H1 (cell line): ENCODE data around the gene PTGDR2. TPM values are rescaled to one million over a fixed set of nuclear protein-coding genes. Genes with fewer than 3 reads are reported as not detected.

Experiments used
- CTCF ChIA-PET: fragments of 300-600 bp; sonication (Branson Sonifier 250); formaldehyde crosslinking; loops from one replicate; lab custom pipeline; 2021; ENCODE audit not compliant: partially characterized antibody; lab: Charles Lee
- POLR2A ChIA-PET: fragments of 300-600 bp; sonication (Branson Sonifier 250); formaldehyde crosslinking; loops from one replicate; lab custom pipeline; 2021; ENCODE audit warnings: inconsistent platforms; ENCODE audit not compliant: partially characterized antibody; lab: Charles Lee
- DNase-seq, 2 experiments: peaks; one replicate each; pipeline versions ENCODE4 v3.0.0 to v3.0.0-alpha.2; 2010 to 2022; ENCODE audit warnings: low spot score in 2 of 2, low read depth in 1 of 2, mixed read lengths in 1 of 2
- FAIRE-seq: peaks from 2 replicates; lab custom pipeline; 2011; peaks lifted over from hg19 to GRCh38; lab: Jason Lieb, UNC
- H2AFZ ChIP-seq: 2 replicates; pipeline ENCODE4 v1.8.1; 2012; ENCODE audit warnings: low read length, inconsistent platforms
- H2AK5ac ChIP-seq: 2 replicates; pipeline ENCODE4 v1.6.1; 2013; ENCODE audit warnings: low read depth, low read length
- H2BK120ac ChIP-seq: replicated peaks from 2 replicates; pipeline ENCODE3; 2013; ENCODE audit warnings: low read depth, low read length, inconsistent platforms
- H2BK12ac ChIP-seq: 2 replicates; pipeline ENCODE4 v1.6.1; 2013; ENCODE audit warnings: low read depth, low read length
- H2BK15ac ChIP-seq: 2 replicates; pipeline ENCODE4 v1.6.1; 2013; ENCODE audit warnings: low read length
- H2BK20ac ChIP-seq: 2 replicates; pipeline ENCODE4 v1.6.1; 2013; ENCODE audit warnings: low read length
- H2BK5ac ChIP-seq: 2 replicates; pipeline ENCODE4 v1.6.1; 2013; ENCODE audit warnings: low read depth, low read length
- H3K14ac ChIP-seq: 2 replicates; pipeline ENCODE4 v1.6.1; 2013; ENCODE audit warnings: inconsistent platforms; ENCODE audit not compliant: insufficient read length
- H3K18ac ChIP-seq: 2 replicates; pipeline ENCODE4 v1.6.1; 2013; ENCODE audit warnings: low read length; ENCODE audit errors: extremely low read depth
- H3K23ac ChIP-seq: 2 replicates; pipeline ENCODE4 v1.6.1; 2013; ENCODE audit warnings: inconsistent platforms; ENCODE audit not compliant: insufficient read length
- H3K23me2 ChIP-seq: 2 replicates; pipeline ENCODE4 v1.6.1; 2013; ENCODE audit warnings: low read depth, low read length
- H3K27ac ChIP-seq: 2 replicates; pipeline ENCODE4 v1.6.1; 2011; ENCODE audit warnings: low read depth, low read length, inconsistent platforms
- H3K27me3 ChIP-seq, 4 experiments: replicated peaks in 1 of 4; 1 replicate in 1 of 4; 2 replicates in 3 of 4; pipeline versions ENCODE4 v1.6.1 to v1.8.1; 2011 to 2013; ENCODE audit warnings: low read length in 3 of 4, mild to moderate bottlenecking in 3 of 4, inconsistent platforms in 2 of 4, mixed read lengths in 2 of 4, moderate library complexity in 1 of 4; ENCODE audit not compliant: control insufficient read depth in 3 of 4, insufficient read depth in 3 of 4; ENCODE audit errors: extremely low read depth in 1 of 4
- H3K36me3 ChIP-seq, 4 experiments: 2 replicates each; pipeline versions ENCODE4 v1.6.1 to v1.8.1; 2011 to 2013; ENCODE audit warnings: mild to moderate bottlenecking in 4 of 4, low read length in 3 of 4, moderate library complexity in 2 of 4, control low read depth in 1 of 4, inconsistent platforms in 1 of 4; ENCODE audit not compliant: insufficient read depth in 4 of 4, control insufficient read depth in 2 of 4
- H3K4ac ChIP-seq: replicated peaks from 2 replicates; pipeline ENCODE3; 2013; ENCODE audit warnings: low read length, low read depth, mixed read lengths, inconsistent platforms; ENCODE audit not compliant: insufficient read length
- H3K4me1 ChIP-seq, 4 experiments: replicated peaks in 1 of 4; 1 replicate in 1 of 4; 2 replicates in 3 of 4; pipeline versions ENCODE4 v1.6.1 to v1.8.1; 2011 to 2013; ENCODE audit warnings: low read length in 3 of 4, inconsistent platforms in 2 of 4, mixed read lengths in 1 of 4; ENCODE audit not compliant: insufficient read depth in 4 of 4, control insufficient read depth in 3 of 4
- H3K4me2 ChIP-seq, 2 experiments: 2 replicates each; pipeline versions ENCODE4 v1.6.1 to v1.8.1; 2011 to 2013; ENCODE audit warnings: low read depth in 2 of 2, low read length in 2 of 2, control low read depth in 1 of 2, inconsistent platforms in 1 of 2, mild to moderate bottlenecking in 1 of 2; ENCODE audit not compliant: insufficient read depth in 1 of 2
- H3K4me3 ChIP-seq, 4 experiments: fragments of 200-600, 300-600 bp in 1 of 4; sonication (generic), shearing (Covaris generic), sonication (Bioruptor Twin) in 1 of 4; 2 replicates each; pipeline versions ENCODE4 v1.5.1 to v1.8.1; 2011 to 2016; ENCODE audit warnings: low read length in 4 of 4, low read depth in 3 of 4, control low read depth in 2 of 4, inconsistent platforms in 2 of 4, mild to moderate bottlenecking in 2 of 4, mixed read lengths in 1 of 4, moderate library complexity in 1 of 4; ENCODE audit not compliant: insufficient read depth in 2 of 4; ENCODE audit errors: extremely low read depth in 1 of 4
- H3K56ac ChIP-seq: replicated peaks from 2 replicates; pipeline ENCODE3; 2013; ENCODE audit warnings: low read depth, mild to moderate bottlenecking, mixed read lengths, low read length, inconsistent platforms; ENCODE audit not compliant: insufficient read length
- H3K79me1 ChIP-seq: 2 replicates; pipeline ENCODE4 v1.6.1; 2013; ENCODE audit warnings: low read depth, low read length, control low read depth
- H3K79me2 ChIP-seq, 2 experiments: 2 replicates each; pipeline versions ENCODE4 v1.6.1 to v1.8.1; 2012 to 2013; ENCODE audit warnings: low read length in 2 of 2, mild to moderate bottlenecking in 2 of 2, inconsistent platforms in 1 of 2; ENCODE audit not compliant: insufficient read depth in 2 of 2, control insufficient read depth in 1 of 2
- H3K9ac ChIP-seq, 4 experiments: replicated peaks in 1 of 4; 1 replicate in 1 of 4; 2 replicates in 3 of 4; pipeline versions ENCODE4 v1.6.1 to v1.8.1; 2011 to 2013; ENCODE audit warnings: low read depth in 3 of 4, low read length in 3 of 4, control low read depth in 2 of 4, mild to moderate bottlenecking in 2 of 4, moderate library complexity in 2 of 4, inconsistent platforms in 1 of 4; ENCODE audit errors: extremely low read depth in 1 of 4
- H3K9me3 ChIP-seq, 2 experiments: 2 replicates each; pipeline versions ENCODE4 v1.6.1 to v1.8.1; 2012 to 2013; ENCODE audit warnings: mild to moderate bottlenecking in 2 of 2, moderate library complexity in 2 of 2, control low read depth in 1 of 2, inconsistent platforms in 1 of 2, low read depth in 1 of 2, low read length in 1 of 2, mixed read lengths in 1 of 2; ENCODE audit not compliant: insufficient read depth in 2 of 2
- H4K20me1 ChIP-seq, 2 experiments: replicated peaks in 1 of 2; 2 replicates each; pipeline versions ENCODE3 to v1.8.1; 2011 to 2013; ENCODE audit warnings: inconsistent platforms in 2 of 2, low read length in 2 of 2, mild to moderate bottlenecking in 1 of 2; ENCODE audit not compliant: insufficient read depth in 2 of 2, control insufficient read depth in 1 of 2
- H4K5ac ChIP-seq: 2 replicates; pipeline ENCODE4 v1.6.1; 2013; ENCODE audit warnings: low read length, low read depth, mixed read lengths, inconsistent platforms; ENCODE audit not compliant: insufficient read length
- H4K8ac ChIP-seq: 2 replicates; pipeline ENCODE4 v1.8.0; 2013; ENCODE audit warnings: mild to moderate bottlenecking, moderate library complexity, low read length, inconsistent platforms; ENCODE audit not compliant: insufficient read depth; ENCODE audit errors: extremely low read depth
- H4K91ac ChIP-seq: replicated peaks from 2 replicates; pipeline ENCODE3; 2013; ENCODE audit warnings: low read length, mixed read lengths, inconsistent platforms; ENCODE audit not compliant: insufficient read length
- HDAC2 ChIP-seq, 2 experiments: fragments of 300-600 bp in 1 of 2; sonication (generic) in 1 of 2; IDR thresholded peaks; 2 replicates each; pipeline ENCODE4 v1.6.1; 2011 to 2012; ENCODE audit warnings: low read depth in 2 of 2, low read length in 2 of 2, mild to moderate bottlenecking in 2 of 2, moderate library complexity in 2 of 2, borderline replicate concordance in 1 of 2, inconsistent platforms in 1 of 2
- KDM1A ChIP-seq: fragments of 200-600, 300-600 bp; sonication (generic); IDR thresholded peaks from 2 replicates; pipeline ENCODE4 v1.7.1; 2016; ENCODE audit warnings: mild to moderate bottlenecking, low read length, borderline replicate concordance
- KDM5A ChIP-seq: fragments of 200-600 bp; IDR thresholded peaks from 2 replicates; pipeline ENCODE4 v1.7.1; 2012; ENCODE audit warnings: mild to moderate bottlenecking, low read length, inconsistent platforms, mixed read lengths
- POLR2A ChIP-seq, 2 experiments: IDR thresholded peaks; 1 replicate in 1 of 2; 2 replicates in 1 of 2; pipeline ENCODE4 v1.6.1; 2011; ENCODE audit warnings: low read depth in 2 of 2, low read length in 2 of 2, mild to moderate bottlenecking in 2 of 2; ENCODE audit errors: control extremely low read depth in 1 of 2
- RBBP5 ChIP-seq: IDR thresholded peaks from 2 replicates; pipeline ENCODE4 v1.7.1; 2012; ENCODE audit warnings: low read depth, mild to moderate bottlenecking, inconsistent platforms, low read length, moderate library complexity, borderline replicate concordance
- SP4 ChIP-seq: IDR thresholded peaks from 2 replicates; pipeline ENCODE4 v1.6.1; 2012; ENCODE audit warnings: low read length, inconsistent platforms
- YY1 ChIP-seq: IDR thresholded peaks from 2 replicates; pipeline ENCODE4 v1.6.1; 2011; ENCODE audit warnings: low read depth, mild to moderate bottlenecking, low read length
- WGBS, 2 experiments: shearing (Covaris generic) in 1 of 2; methylation state at CpG; one replicate each; pipeline versions ENCODE4 v1.1.6 to v1.1.7; 2013 to 2015; ENCODE audit warnings: low lambda C conversion rate in 2 of 2, mixed read lengths in 2 of 2, inconsistent platforms in 1 of 2, low coverage in 1 of 2, missing lambda C conversion rate in 1 of 2; ENCODE audit not compliant: insufficient replicate concordance in 2 of 2, insufficient coverage in 1 of 2, insufficient read length in 1 of 2; ENCODE audit errors: extremely low coverage in 1 of 2, missing lambda C conversion rate in 1 of 2; 5-methylcytosine and 5-hydroxymethylcytosine counted together
- polyA plus RNA-seq, 7 experiments: library from polyadenylated mRNA; depleted of rRNA in 3 of 7; stranded (reverse) in 5 of 7; unstranded in 2 of 7; fragments of >200 nt in 5 of 7; fragments of 200-250 nt in 2 of 7; gene quantifications; 1 replicate in 5 of 7; 2 replicates in 1 of 7; 4 replicates in 1 of 7; pipeline versions ENCODE4 v1.2.1 to v1.2.3, GENCODE V29; 2011 to 2013; ENCODE audit warnings: missing spikeins in 2 of 7, mixed read lengths in 2 of 7
- total RNA-seq: library from RNA; stranded (reverse); fragmentation: NEBNext Ultra II Directional; extraction: Animal tissue kit (Norgen Biotek cat#: 25700); gene quantifications from 2 replicates; pipeline ENCODE4 v1.2.1, GENCODE V29; 2021
- TF ChIP-seq, protein P1 (sequence below), 3 experiments: IDR thresholded peaks; 1 replicate in 2 of 3; 2 replicates in 1 of 3; pipeline versions ENCODE4 v1.5.1 to v1.6.1; 2011; ENCODE audit warnings: low read length in 3 of 3, mild to moderate bottlenecking in 3 of 3, inconsistent platforms in 2 of 3, low read depth in 1 of 3, moderate library complexity in 1 of 3; ENCODE audit not compliant: insufficient read depth in 1 of 3; ENCODE audit errors: control extremely low read depth in 1 of 3

Gene PTGDR2
- total and polyA plus RNA-seq, 2 of the 8 experiments (the other 6 are each of a cell fraction or from before 2014, with no cell fraction given): 0.20 TPM; not detected in 1

DNA sequence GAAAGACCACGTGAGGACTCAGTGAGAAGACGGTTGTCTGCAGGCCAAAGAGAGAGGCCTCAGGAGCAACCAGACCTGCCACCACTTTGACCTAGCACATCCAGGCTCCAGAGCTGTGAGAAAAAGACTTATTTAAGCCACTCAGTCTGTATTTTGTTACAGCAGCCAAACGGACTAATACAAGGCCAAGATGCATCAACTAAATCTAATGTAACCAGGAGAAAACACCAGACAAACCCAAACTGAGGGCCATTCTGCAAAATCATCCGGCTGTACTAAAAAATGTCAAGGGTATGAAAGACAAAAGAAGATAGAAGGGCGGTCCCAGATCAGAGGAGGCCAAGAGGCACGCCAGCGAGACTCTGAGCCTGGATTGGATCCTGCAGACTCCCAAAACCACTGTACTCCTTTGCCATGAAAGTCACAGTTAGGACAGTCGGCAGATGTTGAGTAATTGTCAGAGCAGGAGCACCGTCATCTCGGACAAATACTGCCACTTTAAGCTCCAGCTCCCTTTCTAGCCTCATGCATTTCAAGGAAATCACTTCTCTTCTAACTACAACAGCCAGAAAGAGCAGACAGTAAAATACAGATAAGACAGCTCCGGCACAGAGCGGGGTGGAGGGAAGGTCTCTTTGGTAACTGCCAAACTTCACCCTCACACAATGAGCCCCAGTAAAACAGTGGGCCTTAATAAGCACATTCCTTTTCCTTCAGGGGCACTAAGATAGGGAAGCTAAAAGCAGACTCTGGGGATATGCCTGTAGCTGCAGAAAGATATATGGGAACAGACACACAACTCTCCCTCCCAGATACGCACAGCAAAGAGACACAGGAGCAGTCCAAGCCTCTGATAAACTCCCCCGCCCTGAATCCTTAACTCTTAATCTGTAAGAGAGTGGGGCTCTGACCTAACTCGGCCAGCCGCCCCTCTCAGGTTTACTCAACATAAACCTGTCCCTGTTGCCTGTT is 8.1 kb upstream of the PTGDR2 start:
- WGBS, 2 experiments: 85% methylated on average over 16 of the region's 16 CpGs; no CpG with 5 or more reads in 1 of the 2 experiments
- Histone ChIP-seq H3K27ac (no peak overlapping the region), H2BK15ac (no peak overlapping the region), H4K20me1 (no peaks in the 10 kb centered on the region), H2BK120ac (no peak overlapping the region), H4K8ac (no peak overlapping the region), H3K79me1 (no peaks in the 10 kb centered on the region), H3K4ac (no peak overlapping the region), H3K14ac (no peak overlapping the region), H3K27me3 (no peaks in the 10 kb centered on the region), H3K56ac (no peak overlapping the region), H4K5ac (no peak overlapping the region), H3K23ac (no peak overlapping the region), H2AFZ (no peak overlapping the region), H3K4me1 (no peaks in the 10 kb centered on the region), H3K9me3 (no peaks in the 10 kb centered on the region), H3K23me2 (no peaks in the 10 kb centered on the region), H2BK12ac (no peak overlapping the region), H4K91ac (no peak overlapping the region), H2BK5ac (no peak overlapping the region), H3K36me3 (no peaks in the 10 kb centered on the region), H3K4me3 (no peak overlapping the region), H2BK20ac (no peak overlapping the region), H3K18ac (no peak overlapping the region), H3K79me2 (no peaks in the 10 kb centered on the region), H3K4me2 (no peak overlapping the region), H3K9ac (no peak overlapping the region), H2AK5ac (no peak overlapping the region)
- no peak for DNase-seq
- TF ChIP-seq RBBP5 (no peak), YY1 (no peak), KDM5A (no peak), KDM1A (no peak), HDAC2 (IDR thresholded peaks at IDR 0.05; ENCODE audit: borderline replicate concordance in 1 of 2, low read depth in 2 of 2, low read length in 2 of 2) (no peak), POLR2A (IDR thresholded peaks at IDR 0.05; ENCODE audit: control extremely low read depth in 1 of 2, low read depth in 2 of 2, low read length in 2 of 2) (no peak), SP4 (no peak)
- TF ChIP-seq, protein P1, sequence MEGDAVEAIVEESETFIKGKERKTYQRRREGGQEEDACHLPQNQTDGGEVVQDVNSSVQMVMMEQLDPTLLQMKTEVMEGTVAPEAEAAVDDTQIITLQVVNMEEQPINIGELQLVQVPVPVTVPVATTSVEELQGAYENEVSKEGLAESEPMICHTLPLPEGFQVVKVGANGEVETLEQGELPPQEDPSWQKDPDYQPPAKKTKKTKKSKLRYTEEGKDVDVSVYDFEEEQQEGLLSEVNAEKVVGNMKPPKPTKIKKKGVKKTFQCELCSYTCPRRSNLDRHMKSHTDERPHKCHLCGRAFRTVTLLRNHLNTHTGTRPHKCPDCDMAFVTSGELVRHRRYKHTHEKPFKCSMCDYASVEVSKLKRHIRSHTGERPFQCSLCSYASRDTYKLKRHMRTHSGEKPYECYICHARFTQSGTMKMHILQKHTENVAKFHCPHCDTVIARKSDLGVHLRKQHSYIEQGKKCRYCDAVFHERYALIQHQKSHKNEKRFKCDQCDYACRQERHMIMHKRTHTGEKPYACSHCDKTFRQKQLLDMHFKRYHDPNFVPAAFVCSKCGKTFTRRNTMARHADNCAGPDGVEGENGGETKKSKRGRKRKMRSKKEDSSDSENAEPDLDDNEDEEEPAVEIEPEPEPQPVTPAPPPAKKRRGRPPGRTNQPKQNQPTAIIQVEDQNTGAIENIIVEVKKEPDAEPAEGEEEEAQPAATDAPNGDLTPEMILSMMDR (IDR thresholded peaks at IDR 0.05; ENCODE audit: control extremely low read depth in 1 of 3, insufficient read depth in 1 of 3, low read depth in 1 of 3, low read length in 3 of 3): no peak
- ChIA-PET POLR2A (no interaction called here), CTCF (interaction anchor here (0.5 to 6.5 kb wide), 5 partner anchors 9 to 32 kb away, joined by 3 to 38 read pairs (median 4); no protein-coding TSS in a partner anchor)
- FAIRE-seq: no peak
